Endometrium (tissue), 2 donors: ENCODE data around the gene NISCH.

Experiments
- FAIRE-seq: peaks from 2 replicates; lab custom pipeline; 2012; peaks lifted over from hg19 to GRCh38; lab: Jason Lieb, UNC
- donor health status: control.
- donor health status: control.

Gene NISCH

DNA sequence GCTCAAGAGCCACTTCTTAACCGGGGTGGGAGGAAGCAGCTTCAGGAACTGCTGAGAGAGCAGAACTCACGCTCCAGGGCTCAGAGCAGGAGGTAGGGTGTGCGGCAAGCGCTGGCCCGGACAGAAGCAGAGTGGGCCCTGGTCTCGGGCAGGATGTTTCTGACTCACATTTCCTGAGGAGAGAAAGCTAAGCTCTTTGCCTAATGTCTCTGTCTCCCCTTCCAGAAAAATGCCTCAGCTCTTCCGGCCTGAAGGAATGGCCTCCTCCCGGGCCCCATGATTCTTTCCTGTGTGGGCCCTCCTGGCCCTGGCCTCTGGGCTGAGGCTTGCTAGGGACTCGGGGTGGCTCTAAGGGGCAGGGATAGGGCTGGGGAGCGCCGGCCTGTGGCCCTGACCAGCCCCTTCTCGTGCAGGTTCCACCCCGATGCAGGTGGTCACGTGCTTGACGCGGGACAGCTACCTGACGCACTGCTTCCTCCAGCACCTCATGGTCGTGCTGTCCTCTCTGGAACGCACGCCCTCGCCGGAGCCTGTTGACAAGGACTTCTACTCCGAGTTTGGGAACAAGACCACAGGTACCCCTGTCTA is 35.6 kb downstream of the NISCH start:
- FAIRE-seq: no peak

DNA sequence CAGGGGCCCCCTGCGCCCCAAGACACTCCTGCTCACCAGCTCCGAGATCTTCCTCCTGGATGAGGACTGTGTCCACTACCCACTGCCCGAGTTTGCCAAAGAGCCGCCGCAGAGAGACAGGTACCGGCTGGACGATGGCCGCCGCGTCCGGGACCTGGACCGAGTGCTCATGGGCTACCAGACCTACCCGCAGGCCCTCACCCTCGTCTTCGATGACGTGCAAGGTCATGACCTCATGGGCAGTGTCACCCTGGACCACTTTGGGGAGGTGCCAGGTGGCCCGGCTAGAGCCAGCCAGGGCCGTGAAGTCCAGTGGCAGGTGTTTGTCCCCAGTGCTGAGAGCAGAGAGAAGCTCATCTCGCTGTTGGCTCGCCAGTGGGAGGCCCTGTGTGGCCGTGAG is 36.7 kb downstream of the NISCH start:
- no peak for FAIRE-seq

DNA sequence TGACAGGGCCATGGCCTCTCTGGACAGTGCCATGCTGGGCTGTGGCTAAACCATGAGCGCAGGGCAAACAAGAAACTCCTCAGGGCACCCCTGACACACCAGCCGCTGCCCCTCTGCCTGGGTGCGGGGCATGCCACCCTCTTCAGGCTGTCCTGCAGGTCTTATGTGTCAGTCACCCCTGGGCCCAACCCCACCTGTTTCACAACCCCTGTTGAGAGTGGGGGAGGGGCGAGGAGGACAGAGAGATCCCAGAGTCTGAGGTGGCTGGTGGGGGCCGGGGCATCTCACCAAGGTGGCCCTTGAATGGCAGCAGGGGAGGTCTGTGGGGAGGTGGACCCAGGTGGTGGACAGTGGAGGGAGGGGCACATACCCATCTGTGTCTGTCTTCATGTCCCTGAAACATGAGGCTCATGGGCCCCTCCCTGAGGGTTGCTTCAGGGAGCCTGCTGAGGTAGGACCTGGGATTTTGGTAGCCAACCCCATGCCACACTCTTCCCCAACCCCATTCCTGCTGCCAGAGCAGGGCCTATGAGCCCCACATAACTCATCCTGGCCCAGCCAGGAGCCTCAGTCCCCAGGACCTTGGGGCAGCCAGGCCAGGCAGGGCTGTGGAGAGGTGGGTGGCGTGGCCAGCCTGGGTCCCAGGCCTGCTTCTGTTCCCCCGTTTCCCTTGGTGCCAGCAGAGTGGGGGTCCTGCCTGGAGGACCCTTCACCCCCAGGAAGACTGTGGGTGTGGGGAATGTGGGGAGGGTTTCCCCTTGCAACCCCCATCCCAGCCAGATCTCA is 38.0 kb downstream of the NISCH start:
- no peak for FAIRE-seq

DNA sequence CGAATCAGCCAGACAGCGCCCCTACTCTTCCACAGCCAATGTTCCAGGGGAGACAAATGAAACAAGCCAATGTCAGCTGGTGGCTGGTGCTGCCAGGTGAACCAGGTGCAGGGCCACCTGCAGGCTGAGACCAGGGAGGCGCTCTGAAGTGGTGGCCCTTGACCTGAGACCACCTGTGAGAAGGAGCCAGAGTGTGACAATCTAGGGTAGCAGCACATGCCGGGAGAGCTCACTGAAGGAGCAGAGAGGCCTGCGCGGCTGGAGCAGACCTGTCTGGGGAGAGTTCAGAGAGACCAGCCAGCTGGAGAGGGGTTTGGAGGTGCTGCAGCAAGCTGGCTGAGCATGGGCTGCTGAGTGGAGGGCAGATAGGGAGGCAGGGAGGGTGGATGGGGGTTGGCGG is 39.0 kb downstream of the NISCH start:
- FAIRE-seq: no peak

DNA sequence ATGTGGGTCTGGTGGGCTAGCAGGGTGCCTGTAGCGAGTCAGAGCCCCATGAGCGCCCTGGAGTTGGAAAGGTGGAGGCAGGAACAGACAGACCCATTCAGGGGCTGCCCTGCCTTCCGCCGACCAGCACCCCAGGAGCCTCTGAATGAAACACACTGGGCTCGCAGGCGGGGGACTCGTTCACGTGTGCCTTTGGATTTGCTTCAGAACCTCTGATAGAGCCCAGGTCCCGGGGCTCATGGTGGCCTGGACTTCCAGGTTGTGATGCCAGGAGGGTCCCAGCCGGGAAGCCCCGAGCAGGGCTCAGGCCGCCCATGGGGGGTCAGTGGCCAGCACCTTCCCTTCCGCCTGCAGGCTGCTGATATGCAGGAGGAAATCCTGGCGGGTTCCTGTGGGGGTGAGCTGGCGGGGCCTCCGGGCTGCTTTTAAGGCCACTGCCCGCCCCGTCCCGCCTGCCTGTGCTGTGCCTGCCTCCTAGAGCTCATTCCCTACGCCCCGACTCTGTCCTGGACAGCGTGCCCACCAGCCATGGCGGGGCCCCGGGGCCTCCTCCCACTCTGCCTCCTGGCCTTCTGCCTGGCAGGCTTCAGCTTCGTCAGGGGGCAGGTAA is 39.6 kb downstream of the NISCH start, which contains the start of gene STAB1:
Gene STAB1 (plus strand): TSS at position 453 of the 610 bp plus-strand sequence. CDS start 76 bp downstream, at position 529.
- no peak for FAIRE-seq

DNA sequence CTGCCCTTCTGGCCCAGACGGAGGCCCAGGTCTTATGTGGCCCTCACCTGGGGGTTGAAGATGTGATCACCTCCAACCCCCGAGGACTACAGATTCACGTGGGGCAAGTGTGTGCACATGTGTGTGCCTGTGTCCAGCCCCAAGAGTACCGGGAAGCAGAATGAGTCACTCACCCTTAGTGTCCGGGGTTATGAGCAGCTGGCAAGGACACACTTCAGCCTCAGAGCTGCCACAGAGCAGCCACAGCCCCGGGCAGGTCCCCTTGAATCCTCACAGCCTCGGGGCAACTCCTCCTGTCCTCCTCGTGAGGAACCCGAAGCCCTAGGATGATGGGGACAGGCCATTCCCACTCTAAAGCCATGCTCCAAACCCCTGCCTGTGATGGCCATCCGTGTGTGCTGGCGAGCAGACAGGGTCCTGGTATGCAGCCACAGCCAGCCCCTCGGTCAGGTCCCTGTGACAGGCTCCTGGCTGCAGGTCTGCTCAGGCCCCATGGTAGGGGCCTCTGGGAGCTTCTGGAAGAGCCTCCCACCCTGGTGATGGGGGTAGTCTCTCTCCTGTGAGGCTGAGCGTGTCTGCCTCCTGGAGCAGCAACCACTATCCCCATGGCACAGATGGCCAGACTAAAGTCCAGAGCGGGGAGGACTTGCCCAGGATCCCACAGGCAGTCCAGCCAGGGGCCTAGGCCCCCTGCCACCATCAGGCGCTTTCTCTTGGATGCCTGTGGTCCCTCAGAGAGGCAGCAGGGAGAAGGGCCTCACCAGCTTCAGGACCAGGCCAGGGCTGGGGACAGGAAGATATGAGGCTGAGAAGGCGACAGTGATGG is 40.6 kb downstream of the NISCH start:
- FAIRE-seq: no peak

DNA sequence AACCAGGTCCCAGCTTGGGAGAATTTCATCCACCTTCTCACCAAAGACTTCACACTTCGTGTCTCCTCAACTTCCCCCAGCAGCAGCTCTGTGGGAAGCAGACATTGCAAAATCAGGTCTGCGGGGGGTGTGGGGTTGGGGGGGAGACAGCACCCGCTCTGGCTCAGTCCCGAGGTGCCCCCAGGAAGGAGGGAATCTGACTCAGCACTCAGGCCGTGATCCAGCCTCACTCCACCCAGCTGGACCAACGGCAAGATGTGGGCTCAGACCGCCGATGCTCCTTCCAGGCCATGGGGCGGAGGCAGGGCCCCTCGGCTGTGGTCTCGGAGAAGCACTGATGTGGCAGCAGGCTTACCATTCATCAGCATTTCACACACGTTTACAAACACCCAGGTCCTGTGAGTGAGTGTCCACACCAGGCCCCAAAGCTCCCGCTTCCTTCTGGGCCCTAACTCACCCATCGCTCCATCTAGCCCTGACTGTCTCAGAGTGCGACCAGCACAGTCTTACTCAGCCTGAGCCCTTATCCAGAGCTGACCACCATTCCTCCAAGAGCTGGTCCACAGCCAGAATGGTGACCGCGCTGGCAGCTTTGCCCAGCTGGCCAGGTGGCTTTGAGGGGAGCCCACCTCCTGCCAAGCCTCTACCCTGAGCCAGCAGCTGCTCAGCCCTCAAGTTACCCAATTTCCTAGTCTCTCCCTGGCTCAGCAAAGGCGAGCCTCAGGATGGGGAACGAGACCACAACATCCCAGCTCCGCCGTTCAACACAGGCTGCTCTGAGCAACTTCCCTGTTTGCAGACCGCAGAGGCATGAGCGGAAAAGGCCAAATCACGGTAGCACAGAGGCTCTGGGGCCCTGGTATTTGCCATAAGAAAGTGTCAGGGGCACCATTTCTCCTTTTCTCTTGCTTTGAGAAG is 43.0 kb downstream of the NISCH start:
- no peak for FAIRE-seq

DNA sequence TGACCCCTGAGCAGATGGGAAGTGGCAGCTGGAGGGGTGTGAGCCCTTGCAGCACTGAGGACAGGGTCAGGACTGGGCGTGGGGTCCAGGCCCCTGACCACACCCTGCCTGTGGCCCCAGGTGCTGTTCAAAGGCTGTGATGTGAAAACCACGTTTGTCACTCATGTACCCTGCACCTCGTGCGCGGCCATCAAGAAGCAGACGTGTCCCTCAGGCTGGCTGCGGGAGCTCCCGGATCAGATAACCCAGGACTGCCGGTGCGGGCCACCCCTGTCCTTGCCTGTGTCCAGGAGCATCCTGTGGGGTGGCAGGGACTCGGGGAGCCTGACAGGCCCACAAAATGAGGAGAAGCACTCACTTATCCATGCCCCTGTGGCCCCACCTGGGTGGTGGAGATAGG is 45.6 kb downstream of the NISCH start:
- no peak for FAIRE-seq

DNA sequence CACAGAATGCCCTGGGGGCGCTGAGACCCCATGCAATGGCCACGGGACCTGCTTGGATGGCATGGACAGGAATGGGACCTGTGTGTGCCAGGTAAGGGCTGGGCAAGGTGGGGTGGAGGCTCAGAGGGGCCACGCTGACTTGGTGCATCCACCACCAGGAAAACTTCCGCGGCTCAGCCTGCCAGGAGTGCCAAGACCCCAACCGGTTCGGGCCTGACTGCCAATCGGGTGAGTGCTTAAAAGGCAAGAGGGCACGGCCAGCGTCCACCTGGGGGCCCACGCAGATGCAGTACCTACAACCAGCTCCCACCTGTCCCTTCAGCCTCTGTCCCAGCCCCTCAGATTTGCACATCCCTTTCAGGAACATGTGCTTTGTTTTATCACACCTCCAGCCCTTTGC is 46.6 kb downstream of the NISCH start:
- FAIRE-seq: no peak

DNA sequence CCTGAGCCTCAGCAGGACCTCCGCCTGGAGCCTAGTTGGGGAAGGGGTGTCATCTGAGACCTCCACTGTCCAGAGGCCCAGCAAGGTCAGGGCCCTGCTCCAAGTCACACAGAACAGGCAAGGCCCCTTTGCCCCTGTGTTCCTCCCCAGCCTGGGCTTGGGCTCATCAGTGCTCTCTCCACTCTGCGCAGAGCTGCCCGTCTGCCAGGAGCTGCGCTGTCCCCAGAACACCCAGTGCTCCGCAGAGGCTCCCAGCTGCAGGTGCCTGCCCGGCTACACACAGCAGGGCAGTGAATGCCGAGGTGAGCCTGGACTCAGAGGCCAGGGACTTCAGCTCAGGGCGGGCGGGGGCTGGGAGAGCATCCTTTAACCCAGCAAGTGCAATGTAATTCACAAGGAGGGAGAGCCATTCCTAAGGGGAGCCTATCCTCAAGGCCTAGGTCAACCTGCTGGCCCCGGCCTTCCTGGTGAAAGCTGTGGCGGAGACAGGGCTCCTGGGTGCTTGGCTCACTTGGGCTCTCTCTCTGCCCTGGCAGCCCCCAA is 47.5 kb downstream of the NISCH start:
- no peak for FAIRE-seq

DNA sequence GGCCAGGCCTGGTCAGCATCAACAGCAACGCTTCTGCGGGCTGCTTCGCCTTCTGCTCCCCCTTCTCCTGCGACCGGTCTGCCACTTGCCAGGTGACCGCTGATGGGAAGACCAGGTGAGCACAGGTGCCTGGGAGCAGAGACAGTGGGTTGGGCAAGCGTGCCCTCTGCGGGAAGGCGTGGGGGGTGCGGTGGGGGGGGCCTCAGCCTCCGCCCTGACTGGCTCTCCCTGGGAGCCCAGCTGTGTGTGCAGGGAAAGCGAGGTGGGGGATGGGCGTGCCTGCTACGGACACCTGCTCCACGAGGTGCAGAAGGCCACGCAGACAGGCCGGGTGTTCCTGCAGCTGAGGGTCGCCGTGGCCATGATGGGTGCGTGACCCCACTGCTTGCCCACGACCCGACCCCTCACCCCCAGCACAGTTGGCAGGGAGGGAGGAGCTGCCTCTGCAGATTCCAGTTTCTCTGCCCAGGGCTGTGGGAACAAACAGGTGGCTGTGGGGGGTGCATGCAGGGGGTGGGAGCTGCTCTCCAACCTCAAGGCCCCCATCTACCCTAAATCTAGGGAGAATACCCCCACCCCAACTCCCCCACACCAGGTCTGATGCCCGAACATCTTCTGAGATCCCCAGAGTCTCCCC is 48.5 kb downstream of the NISCH start:
- FAIRE-seq: no peak

DNA sequence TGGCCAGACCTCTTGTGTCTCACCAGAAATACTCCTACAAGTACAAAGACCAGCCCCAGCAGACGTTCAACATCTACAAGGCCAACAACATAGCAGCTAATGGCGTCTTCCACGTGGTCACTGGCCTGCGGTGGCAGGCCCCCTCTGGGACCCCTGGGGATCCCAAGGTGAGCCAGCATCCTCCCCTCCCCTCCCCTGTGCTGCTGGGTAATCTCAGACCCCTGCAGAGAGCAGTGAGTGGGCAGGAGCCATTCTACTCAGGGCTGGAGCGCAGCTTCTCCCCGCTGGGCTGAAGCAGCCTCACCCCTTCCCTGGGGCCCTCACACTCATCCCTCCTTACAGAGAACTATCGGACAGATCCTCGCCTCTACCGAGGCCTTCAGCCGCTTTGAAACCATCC is 49.6 kb downstream of the NISCH start:
- no peak for FAIRE-seq

DNA sequence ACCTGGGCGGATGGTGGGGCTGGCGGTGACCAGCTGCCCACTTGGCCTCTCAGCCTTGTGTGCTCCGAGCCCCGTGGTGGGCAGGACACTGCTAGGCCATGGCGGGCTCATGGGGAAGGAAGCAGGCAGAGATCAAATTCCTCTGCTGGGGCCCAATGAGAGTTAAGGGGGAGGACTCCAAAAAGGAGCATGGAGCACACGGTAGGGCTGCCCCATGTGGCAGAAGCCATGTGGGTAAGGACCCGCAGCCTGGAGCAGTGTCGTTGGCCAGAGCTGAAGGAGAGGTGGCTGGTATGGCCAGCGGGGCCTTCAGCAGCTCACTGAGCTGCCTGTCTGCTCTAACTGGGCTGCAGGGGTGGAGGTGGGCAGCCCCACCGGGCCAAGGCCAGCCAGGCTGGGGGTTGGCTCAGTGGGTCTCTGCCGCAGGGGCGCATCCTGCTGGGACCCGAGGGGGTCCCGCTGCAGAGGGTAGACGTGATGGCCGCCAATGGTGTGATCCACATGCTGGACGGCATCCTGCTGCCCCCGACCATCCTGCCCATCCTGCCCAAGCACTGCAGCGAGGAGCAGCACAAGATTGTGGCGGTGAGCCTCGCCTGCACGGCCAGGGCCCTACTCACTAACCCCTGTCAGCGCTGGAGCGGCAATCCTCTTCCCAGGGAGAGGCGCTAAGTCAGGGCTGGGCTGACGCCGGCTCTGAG is 51.0 kb downstream of the NISCH start:
- FAIRE-seq: no peak

DNA sequence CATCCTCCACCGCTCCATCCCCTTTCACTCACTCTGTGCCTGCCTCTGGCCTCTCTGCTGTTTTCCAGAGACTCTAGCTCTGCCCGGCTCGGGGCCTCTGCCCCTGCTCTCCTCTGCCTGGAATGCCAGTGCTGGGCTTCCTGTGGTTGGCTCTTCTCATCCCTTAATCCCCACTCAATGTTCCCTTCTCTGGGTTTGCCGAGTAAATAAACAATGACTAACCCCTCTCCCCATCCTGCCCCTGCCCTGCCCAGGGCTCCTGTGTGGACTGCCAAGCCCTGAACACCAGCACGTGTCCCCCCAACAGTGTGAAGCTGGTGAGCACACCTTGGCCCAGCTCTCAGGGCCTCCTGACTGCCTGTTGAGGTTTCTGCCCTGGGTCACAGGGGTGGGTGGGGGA is 52.0 kb downstream of the NISCH start:
- FAIRE-seq: no peak

DNA sequence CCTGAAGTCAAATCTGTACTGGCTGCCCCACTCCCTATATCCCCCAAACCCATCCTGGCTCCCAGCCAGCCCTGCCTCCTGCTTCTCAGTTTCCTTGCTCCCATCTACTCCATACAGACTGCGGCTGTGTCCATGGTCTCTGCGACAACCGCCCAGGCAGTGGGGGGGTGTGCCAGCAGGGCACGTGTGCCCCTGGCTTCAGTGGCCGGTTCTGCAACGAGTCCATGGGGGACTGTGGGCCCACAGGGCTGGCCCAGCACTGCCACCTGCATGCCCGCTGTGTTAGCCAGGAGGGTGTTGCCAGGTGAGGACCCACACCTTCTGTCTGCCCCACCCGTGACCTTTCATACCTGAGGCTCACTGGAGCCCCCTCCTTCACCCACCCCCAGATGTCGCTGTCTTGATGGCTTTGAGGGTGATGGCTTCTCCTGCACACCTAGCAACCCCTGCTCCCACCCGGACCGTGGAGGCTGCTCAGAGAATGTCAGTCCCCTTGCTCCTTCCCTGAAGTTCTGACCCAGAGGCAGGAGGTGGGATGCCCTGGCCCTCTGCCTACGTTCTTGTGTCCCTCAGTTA is 54.4 kb downstream of the NISCH start:
- FAIRE-seq: no peak

DNA sequence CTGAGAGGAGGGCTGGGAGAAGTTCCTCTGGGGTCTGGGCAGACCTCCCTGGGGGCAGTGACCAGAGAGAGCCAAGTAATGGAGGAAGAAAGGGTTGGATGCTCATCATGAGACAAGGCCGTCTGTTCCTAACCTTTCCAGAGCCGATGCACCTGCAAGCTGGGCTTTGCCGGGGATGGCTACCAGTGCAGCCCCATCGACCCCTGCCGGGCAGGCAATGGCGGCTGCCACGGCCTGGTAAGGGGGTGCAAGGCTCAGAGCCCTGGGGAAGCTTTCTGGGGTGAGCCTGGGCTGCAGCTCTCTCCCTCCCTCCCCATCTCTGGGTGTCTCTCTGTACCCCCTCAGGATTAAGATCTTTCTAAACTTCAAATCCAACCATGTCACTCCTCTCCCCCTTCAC is 56.1 kb downstream of the NISCH start:
- no peak for FAIRE-seq

DNA sequence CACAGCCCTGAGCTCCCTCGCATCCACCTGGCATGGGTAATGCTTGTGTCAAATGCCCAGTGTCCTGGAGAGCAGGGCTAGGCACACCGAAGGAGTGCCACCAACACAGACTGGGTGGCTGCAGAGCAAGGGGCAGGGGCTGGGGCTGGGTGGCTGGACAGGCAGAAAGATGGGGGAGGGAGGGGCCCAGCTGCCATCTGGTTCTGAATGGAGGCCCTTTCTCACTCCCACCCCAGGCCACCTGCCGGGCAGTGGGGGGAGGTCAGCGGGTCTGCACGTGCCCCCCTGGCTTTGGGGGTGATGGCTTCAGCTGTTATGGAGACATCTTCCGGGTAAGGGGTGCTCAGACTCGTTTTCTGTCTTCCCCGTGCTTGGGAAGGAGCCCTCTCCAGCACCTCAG is 56.7 kb downstream of the NISCH start:
- no peak for FAIRE-seq

DNA sequence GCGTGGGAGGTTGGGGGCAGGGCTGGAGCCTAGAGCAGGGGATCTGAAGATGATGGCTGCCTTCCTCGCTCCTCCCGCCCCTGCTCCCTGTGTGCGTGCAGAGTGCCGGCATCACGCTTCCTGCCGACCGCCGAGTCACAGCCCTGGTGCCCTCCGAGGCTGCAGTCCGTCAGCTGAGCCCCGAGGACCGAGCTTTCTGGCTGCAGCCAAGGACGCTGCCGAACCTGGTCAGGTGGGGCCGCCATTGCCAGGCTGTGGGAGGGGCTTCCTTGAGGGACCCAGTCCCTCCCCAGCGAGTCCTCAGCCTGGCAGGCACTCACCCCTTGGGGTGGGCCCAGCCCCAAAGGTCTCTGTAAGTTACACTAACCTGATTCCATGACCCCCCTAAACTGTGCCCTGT is 57.3 kb downstream of the NISCH start:
- FAIRE-seq: no peak

DNA sequence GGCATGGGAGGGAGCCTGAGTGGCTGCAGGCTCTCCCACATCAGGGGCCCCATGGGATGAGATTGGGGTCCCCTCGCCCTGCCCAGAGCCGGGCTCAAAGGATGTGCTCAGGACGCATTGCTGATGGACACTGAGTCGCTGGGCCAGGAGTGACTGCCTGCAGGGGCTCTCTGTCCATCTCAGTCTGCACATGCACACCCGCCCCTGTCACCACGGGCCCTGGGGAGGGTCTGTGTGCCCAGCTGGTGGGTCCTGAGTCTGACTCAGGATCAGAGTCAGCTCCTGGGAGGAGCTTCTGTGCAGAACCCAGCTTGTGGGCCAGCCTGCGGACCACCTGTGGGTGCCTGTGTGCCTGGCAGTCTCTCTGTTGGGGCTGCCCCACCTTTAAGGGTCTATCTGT is 57.9 kb downstream of the NISCH start:
- no peak for FAIRE-seq

DNA sequence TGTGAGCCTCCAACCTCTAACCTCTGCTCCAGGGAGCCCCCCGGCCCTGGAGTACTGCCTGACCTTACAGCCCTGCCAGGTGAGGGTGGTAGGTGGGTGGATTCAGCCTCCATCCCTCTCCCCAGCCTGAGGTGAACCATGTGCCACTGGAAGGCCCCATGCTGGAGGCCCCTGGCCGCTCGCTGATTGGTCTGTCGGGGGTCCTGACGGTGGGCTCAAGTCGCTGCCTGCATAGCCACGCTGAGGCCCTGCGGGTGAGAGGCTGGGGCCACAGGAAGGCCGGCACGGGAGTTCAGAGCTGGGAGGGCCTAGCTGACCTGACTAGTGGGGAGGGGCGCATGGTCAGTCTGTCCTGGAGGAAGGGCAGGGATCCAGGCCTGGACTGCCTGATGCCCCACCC is 59.2 kb downstream of the NISCH start:
- FAIRE-seq: no peak
